GM10248 (cell line): Measurements from ENCODE around the gene PACRG.

Experiments
- CTCF ChIA-PET: fragments of 300-600 bp; sonication (Branson Sonifier 250); formaldehyde crosslinking; extraction: SDS; loops from one replicate; lab custom pipeline; 2021; ENCODE audit warnings: antibody characterized with exemption; lab: Yijun Ruan, JAX
- POLR2A ChIA-PET: fragments of 350-650 bp; sonication (Branson Sonifier 250); formaldehyde crosslinking; extraction: SDS; loops from one replicate; lab custom pipeline; 2020; ENCODE audit warnings: antibody characterized with exemption; lab: Yijun Ruan, JAX
- DNase-seq: peaks from one replicate; pipeline ENCODE4 v3.0.0; 2012; ENCODE audit errors: extremely low spot score
- TF ChIP-seq, protein P1 (sequence below): IDR thresholded peaks from 2 replicates; pipeline ENCODE4 v1.5.1; 2012; ENCODE audit warnings: mild to moderate bottlenecking, low read depth; ENCODE audit errors: extremely low read depth, missing control alignments, control extremely low read depth

The PACRG gene

DNA sequence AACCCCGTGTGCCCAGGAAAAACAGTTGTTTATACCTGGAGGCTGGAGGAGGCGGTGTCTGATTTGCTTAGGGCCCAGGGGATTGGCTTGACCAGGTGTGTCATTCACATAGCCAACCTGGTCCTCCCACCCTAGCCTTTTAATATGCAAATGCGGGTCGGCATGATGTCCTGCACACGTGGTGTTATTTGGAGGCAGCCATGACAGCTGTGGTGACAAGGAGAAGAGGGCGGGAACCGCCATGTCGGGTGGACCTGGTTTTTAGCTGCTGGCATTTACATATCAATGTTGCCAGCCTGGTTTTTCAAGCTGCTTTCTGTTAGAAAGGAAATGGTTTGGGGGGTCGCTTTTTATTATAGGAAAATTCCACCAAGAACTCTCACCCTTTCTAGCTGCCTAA, 395.3 kb downstream of the PACRG start:
- no peak for DNase-seq
- POLR2A ChIA-PET = no interaction called here
- CTCF ChIA-PET = no interaction called here
- TF ChIP-seq, protein P1, sequence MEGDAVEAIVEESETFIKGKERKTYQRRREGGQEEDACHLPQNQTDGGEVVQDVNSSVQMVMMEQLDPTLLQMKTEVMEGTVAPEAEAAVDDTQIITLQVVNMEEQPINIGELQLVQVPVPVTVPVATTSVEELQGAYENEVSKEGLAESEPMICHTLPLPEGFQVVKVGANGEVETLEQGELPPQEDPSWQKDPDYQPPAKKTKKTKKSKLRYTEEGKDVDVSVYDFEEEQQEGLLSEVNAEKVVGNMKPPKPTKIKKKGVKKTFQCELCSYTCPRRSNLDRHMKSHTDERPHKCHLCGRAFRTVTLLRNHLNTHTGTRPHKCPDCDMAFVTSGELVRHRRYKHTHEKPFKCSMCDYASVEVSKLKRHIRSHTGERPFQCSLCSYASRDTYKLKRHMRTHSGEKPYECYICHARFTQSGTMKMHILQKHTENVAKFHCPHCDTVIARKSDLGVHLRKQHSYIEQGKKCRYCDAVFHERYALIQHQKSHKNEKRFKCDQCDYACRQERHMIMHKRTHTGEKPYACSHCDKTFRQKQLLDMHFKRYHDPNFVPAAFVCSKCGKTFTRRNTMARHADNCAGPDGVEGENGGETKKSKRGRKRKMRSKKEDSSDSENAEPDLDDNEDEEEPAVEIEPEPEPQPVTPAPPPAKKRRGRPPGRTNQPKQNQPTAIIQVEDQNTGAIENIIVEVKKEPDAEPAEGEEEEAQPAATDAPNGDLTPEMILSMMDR = no peak

DNA sequence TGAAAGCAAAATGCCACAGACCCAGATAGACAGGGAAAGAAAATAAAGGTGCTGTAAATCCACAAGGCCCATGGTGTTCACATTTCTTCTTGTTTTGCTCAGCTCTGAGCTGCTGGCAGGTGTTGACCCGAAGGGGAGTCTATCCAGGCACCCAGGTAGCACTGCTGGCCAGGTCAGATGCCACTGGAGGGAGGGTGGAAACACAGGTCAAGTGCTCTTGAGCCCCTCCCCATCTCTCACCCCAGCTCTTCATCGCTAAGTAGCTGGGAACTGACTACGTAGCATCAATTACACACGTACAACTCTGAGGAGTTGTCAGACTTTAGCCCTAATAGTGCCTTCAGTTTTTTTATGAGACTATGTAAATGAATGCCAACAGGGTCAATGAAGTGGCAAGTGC, 399.0 kb downstream of the PACRG start:
- ChIA-PET CTCF (interaction anchor here (2.1 kb wide), 1 partner anchor 15 kb away, joined by 4 read pairs; no protein-coding TSS in a partner anchor), POLR2A (no interaction called here)
- no peak for DNase-seq
- TF ChIP-seq, protein P1 = no peak

DNA sequence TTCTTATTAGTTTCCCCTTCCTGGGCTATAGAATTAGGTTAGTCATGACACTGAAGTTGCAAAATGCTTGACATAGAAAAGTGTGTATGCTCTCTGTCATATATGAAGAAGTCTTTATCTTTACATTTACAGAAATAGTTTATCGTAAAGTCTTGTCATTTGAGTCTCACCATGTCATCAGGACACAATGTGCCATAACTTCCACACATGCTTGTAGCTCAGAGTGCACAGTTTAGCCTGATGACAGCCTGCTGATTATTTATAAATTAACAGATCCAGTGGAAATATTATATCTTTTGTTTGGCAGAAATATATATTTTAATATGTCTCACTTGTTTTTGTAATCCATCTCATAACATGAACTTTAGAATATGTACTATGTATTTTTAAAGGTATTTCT, 399.8 kb downstream of the PACRG start:
- TF ChIP-seq, protein P1 = no peak
- CTCF ChIA-PET = interaction anchor here (2.1 kb wide), 1 partner anchor 16 kb away, joined by 4 read pairs; no protein-coding TSS in a partner anchor
- DNase-seq = no peak
- POLR2A ChIA-PET = no interaction called here

DNA sequence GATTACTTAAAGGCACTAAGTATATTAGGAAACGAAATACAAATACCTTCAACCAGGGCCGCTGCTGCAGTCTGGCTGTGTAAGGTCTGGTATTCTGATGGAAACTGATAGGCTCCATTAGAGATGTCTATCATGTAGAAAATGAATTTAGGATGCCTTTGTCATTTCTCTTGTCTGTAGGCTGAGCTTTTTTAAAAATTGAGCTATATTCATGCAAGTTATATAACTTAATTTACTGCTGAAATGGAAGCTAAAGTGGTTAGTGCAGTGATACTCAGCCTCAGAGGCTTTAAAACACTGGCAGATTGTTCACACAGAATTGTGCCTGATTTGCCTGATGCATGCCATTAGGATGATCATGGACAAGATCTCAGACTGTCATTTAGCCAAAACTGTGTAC, 400.6 kb downstream of the PACRG start:
- ChIA-PET CTCF (interaction anchor here (0.6 to 2.1 kb wide), 2 partner anchors 9 to 17 kb away, joined by 3 to 4 read pairs; no protein-coding TSS in a partner anchor), POLR2A (no interaction called here)
- DNase-seq = no peak
- TF ChIP-seq, protein P1 = no peak

DNA sequence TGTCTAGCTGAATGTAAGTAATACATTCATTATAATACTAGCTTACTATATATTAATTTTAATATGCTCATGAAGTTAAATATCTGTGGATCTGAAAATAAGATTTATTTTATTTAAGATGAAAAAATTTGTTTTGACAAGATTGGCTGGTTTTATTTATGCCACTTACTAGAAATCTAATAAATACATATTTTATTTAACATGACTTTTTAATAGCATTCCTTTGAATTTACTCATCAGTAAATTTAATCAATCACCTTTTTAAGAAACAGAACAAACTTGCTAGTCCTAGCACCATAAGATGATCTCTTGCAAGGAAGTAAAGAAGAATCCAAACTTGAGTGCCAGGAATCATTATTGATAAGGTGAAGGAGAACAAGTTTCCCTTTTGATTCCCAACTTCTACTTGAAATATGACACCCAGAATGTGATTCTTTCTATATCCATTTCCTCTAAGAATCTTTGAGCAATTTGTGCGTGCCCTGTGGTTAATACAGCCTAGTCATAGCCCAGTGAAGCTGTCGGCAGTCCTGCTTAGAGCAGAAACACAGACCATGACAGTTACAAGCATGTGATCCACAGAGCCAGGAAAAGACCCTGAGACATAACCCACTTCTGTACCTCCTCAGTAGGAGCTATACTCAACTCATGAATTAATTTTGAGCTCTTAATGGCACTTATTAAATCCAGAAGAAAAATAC, 404.4 kb downstream of the PACRG start:
- POLR2A ChIA-PET = no interaction called here
- CTCF ChIA-PET = interaction anchor here (1.5 kb wide), 1 partner anchor 9 kb away, joined by 3 read pairs; no protein-coding TSS in a partner anchor
- DNase-seq = no peak

DNA sequence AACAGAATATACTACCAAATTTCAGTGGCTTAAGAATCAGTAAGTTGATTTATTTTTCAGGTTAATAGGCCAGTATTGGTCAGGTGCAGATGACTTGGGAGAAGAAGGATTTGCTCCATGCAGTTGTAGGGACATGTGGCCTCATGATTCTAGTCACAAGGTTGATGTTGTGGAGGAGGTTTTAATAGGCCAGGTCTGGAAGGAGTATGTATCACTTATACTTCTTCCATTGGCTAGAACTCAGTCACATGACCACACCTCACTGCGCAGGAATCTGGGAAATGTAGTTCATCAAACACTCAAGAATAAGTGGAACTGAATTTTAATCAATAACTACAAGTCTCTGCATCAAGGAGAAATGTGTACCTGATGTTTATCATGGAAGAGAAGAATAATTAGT, 405.2 kb downstream of the PACRG start:
- TF ChIP-seq, protein P1 = no peak
- ChIA-PET CTCF (no interaction called here), POLR2A (no interaction called here)
- no peak for DNase-seq

More for the DNA sequence above, 404.4 kb downstream of the PACRG start:
- TF ChIP-seq, protein P1 = no peak
